ENCODE results near the gene HILPDA. TPM values are rescaled to one million over a fixed set of nuclear protein-coding genes. Genes with fewer than 3 reads are reported as not detected.
A peak's percentile ranks its signal among the peaks of the same experiment; 100 is the strongest.
"Not testable (repeated sequence)": the region's sequence is repeated elsewhere in the genome, so short reads cannot be mapped to it uniquely, and the experiment has no call there.

HILPDA gene
- total RNA-seq, 1 experiment from 2014 or later: 22.1 TPM

DNA sequence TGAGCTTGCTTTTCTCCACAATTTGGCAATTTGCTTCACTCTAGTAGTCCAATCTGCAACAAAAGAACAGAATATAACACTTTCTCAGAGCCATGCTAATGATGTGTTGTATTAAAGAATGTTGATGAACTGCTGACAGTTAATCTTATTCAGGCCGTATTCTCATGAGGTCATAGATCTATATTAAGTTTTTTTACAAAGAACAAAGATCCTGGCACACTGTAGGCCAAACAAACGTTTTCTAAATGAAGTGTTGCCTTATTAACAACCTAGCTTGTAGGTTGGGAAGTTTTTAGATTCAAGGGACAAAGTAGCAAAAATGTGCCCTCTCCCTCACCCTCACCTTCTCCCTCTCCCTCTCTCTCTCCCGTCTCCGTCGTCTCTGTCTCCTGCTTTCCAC lies 6.8 kb downstream of the HILPDA start:
- DNase-seq (ENCODE audit: low read depth): no peak

DNA sequence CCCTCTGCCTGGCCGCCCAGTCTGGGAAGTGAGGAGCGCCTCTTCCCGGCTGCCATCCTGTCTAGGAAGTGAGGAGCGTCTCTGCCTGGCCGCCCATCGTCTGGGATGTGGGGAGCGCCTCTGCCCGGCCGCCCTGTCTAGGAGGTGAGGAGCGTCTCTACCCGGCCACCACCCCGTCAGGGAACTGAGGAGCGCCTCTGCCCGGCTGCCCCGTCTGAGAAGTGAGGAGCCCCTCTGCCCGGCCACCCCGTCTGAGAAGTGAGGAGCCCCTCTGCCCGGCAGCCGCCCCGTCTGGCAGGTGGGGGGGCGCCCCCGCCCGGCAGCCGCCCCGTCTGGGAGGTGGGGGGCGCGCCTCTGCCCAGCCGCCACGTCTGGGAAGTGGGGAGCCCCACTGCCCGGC lies 7.7 kb downstream of the HILPDA start:
- not testable (repeated sequence) for DNase-seq (ENCODE audit: low read depth)

DNA sequence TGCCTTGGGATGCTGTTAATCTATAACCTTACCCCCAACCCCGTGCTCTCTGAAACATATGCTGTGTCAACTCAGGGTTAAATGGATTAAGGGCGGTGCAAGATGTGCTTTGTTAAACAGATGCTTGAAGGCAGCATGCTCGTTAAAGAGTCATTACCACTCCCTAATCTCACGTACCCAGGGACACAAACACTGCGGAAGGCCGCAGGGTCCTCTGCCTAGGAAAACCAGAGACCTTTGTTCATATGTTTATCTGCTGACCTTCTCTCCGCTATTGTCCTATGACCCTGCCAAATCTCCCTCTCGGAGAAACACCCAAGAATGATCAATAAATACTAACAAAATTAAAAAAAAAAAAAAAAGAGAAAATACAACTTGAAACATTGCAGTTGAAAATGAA lies 8.3 kb downstream of the HILPDA start:
- DNase-seq (ENCODE audit: low read depth): not testable (repeated sequence)

DNA sequence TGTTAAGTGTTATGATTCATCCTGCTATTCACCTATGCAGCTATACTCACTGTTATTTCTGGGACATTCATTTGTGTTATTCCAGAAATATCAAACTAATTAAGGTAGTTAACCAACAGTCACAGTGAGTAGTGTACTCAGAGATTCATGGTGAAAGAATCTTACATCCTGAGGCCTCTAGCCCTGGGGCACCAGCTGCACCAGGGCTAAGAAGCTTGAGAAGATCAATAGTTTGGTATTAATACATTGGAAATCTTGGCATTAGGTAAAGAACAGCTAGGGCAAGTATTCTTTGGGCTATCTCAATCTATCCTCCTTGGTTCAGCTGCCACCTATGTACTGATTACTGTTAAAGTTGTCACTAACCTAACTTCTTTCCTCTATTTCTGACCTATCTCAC lies 11.2 kb downstream of the HILPDA start:
- not testable (repeated sequence) for DNase-seq (ENCODE audit: low read depth)

DNA sequence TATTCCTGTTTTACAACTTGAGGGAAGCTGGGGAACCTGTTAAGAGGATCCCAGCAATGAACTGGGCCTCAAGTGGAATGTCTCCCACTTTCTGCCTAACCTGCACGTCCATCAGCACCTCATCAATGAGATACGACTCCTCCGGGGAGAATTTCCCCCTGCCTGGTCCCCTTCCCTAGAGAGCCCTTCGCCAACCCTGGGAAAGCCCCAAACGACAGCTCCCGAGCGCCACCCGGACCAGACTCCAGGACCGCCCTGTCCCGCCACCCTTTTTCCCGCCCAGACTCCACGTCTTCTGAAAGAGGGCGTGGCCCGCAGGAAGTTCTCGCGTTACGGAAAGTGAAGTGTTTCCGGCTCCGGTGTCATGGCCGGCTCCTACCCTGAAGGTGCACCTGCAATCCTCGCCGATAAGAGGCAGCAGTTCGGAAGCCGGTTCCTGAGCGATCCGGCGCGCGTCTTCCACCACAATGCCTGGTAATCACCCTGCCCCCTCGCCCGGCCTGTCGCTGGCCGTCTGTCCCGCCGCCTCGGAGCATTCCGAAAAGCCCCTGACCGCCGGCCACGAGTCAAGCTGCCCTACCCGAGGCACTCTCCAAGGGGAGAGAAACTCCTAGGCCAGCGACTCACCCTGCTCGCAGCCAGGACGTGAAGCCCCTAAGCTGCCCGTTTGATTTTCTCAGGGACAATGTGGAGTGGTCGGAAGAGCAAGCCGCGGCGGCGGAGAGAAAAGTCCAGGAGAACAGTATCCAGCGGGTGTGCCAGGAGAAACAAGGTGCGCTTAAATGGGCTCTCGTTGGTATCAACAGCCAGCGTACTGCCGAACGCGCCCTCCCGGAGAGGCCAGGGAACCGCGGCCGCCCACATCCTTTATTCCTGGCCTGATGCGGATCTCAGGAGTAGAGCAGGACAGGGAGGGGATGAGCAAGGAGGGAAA lies 21.0 kb downstream of the HILPDA start, which contains the start of gene METTL2B:
METTL2B (plus strand) TSS at position 347 of the 934 bp plus-strand sequence; CDS start at position 365, 18 bp downstream.
- DNase-seq (ENCODE audit: low read depth): peak; percentile 93

DNA sequence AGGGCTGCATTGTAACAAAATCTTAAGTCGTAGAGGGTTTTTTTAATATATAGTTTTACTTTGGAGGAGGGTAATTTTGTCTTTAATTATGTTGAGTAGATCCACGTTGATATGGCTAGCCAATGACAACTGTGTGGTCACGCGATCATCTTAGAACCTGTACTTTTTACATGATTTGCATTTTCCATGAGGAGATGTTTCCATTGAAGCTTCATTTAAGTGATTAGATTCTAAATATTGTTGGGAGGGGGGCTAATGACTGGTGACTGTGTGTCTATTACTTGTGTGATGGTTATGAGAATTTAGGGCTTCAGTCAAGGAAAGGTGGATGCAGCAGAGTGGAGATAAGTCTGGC lies 21.6 kb downstream of the HILPDA start:
- DNase-seq (ENCODE audit: low read depth): peak; percentile 7

DNA sequence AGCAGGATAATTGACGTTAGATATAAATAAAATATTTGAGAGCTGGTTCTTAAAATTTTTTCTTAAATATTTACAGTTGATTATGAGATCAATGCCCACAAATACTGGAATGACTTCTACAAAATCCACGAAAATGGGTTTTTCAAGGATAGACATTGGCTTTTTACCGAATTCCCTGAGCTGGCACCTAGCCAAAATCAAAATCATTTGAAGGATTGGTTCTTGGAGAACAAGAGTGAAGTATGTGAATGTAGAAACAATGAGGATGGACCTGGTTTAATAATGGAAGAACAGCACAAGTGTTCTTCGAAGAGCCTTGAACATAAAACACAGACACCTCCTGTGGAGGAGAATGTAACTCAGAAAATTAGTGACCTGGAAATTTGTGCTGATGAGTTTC lies 23.4 kb downstream of the HILPDA start:
- DNase-seq (ENCODE audit: low read depth): not testable (repeated sequence)

DNA sequence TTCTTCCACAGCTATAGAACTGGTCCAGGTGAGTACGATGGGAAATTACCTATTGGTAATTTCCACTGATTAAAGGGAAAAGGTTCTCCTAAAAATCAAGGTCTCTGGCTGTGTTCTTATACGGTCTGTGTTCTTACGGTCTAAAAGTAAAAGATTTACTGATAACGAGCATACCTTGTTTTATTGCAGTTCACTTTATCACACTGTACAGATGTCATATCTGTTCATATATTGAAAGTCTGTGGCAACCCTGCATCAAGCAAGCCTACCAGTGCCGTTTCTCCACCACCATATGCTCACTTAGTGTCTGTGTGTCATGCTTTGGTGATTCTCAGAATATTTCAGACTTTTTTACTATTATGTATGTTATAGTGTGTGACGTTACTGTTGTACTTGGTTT lies 32.5 kb downstream of the HILPDA start:
- DNase-seq (ENCODE audit: low read depth): not testable (repeated sequence)

DNA sequence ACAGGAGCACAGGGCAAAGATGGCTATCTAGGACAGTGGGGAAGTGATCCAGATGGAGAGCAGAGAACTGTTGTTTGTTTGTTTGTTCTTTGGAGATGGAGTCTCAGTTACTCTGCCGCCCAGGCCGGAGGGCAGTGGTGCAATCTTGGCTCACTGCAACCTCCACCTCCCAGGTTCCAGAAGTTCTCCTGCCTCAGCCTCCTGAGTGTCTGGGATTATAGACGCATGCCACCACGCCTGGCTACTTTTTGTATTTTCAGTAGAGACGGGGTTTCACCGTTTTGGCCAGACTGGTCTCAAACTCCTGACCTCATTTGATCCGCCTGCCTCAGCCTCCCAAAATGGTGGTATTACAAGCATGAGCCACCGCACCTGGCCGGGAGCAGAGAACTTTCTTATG lies 41.7 kb downstream of the HILPDA start:
- no peak for DNase-seq (ENCODE audit: low read depth)

DNA sequence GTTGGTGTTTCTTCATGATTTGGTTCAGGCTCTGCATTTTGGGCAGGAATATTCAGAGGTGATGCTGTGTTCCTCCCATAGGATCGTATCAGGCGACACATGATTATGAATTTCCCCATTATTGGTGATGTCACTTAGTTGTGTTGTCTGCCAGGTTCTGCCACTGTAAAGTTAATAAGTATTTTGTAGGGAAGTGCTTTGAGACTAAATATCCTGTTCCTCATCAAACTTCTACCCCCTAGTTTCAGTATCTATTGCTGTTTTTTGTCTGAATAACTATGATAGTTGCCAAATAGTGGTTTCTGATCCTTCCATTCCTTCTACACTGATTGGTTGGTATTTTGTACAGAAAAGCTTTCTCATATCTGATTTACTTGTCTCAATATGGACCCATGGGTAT lies 49.7 kb downstream of the HILPDA start:
- DNase-seq (ENCODE audit: low read depth): not testable (repeated sequence)

DNA sequence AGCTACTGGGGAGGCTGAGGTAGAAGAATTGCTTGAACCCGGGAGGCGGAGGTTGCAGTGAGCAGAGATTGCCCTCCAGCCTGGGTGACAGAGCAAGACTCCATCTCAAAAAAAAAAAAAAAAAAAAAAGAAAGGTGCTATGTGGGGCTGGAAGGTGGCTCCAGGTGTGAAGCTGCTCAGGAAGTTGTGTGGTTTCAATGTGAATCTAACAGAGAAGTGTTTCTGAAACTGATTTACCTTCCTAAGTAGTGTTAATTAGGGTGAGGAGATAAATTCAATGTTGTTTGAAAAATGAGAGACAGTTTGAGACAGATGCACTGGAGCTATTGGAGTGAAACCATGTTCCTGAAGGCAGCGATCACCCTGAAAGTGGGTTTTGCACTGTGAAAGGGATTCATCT lies 51.1 kb downstream of the HILPDA start:
- DNase-seq (ENCODE audit: low read depth): not testable (repeated sequence)

DNA sequence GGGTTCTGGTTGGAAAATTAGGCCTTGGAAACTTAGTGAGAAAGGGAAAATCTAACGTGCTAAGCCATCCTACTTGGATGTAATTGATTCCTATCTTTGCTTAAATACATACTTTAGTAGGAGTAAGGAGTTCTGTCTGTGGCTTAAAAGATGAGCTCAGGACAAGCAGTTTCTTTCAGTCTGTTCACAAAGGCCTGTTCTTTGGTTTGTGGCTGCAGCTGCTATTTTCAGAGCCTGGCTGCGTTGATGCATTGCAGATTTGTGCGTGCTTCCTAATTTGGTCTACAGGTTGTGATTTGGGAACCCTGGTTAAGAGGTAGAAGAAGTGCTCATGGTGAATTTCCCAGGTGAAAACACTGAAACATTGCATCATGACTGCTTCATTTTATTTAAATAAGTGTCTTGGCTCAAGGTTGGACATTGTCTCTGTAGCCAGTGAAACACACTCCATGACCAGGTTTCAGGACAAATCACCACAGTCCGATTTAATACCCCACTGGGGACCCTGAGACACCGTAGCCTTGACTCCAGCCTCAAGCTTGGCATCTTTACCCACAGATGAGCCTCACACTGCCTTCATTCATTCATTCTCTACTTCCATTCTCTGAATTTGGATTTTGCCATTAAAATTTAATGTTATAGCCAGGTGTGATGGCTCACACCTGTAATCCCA lies 51.8 kb downstream of the HILPDA start:
- DNase-seq (ENCODE audit: low read depth): not testable (repeated sequence)

Other genes starting within 250 kb of the HILPDA start
- gene LEP, start 214.6 kb upstream of the HILPDA start, total RNA-seq (2014; rRNA removed): not detected in 2 replicates
- 24.1 and 29.3 TPM in 2 replicates for gene RBM28, start 112.0 kb upstream of the HILPDA start, total RNA-seq (2014; rRNA removed)
- gene PRRT4, start 94.2 kb upstream of the HILPDA start, total RNA-seq (2014; rRNA removed): 0.80 TPM in 1 of 2 replicates, not detected in the other
- 53.5 and 53.7 TPM in 2 replicates for gene IMPDH1, start 45.9 kb upstream of the HILPDA start, total RNA-seq (2014; rRNA removed)
- 49.5 and 62.6 TPM in 2 replicates for gene METTL2B, start 20.9 kb downstream of the HILPDA start, total RNA-seq (2014; rRNA removed)
- 0.63 and 0.90 TPM in 2 replicates for gene GARIN1A, start 216.4 kb downstream of the HILPDA start, total RNA-seq (2014; rRNA removed)

Measured in LHCN-M2 (cell line).